NCI-H748 treated with DMSO at 0.1 percent for 48 hours (cell line): ENCODE measurements around the gene PTPRG.

Experiments
- DNase-seq: peaks from one replicate; lab custom pipeline; 2025; lab: John Stamatoyannopoulos, UW

Gene PTPRG

DNA sequence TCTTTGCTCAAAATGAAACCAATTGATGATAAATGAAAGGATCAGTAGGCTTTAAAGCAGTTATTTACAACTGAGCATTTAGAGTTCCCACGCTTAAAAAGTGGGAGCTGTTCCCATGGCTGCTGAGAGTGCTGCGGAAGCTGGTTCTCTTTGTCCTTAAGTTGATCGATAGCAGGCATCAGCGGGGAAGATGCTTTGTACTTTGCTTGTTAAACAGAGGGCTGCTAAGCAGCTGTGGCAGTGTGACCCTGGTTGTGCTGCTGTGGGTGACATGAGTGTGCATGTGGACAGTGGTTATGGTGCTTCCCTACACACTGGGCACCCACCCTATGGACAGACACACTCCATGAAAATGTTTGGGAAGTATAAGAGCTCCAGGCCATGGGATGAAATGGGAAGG, 96.3 kb downstream of the PTPRG start:
- DNase-seq, result no peak

DNA sequence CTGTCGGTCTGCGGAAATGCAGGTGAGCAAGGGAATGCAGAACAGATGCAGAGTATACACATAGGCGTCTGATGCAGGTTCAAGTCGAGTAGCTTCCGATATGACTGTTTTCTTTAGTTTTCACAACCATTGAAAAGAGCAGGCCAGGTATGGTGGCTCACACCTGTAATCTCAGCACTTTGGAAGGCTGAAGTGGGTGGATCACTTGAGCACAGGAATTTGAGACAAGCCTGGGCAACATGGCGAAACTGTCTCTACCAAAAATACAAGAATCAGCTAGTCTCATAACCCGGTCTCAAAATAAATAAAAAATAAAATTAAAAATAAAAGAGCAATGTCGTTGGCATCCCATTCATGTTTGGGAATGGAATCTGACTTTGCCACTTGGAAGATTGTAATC, 101.5 kb downstream of the PTPRG start:
- no peak for DNase-seq

GRCh38 chr3:61663356-61664104, 102.2 kb downstream of the PTPRG start:
- DNase-seq, result no peak

GRCh38 chr3:61664105-61664482, 102.7 kb downstream of the PTPRG start:
- DNase-seq, result no peak

GRCh38 chr3:61665121-61665520, 103.8 kb downstream of the PTPRG start:
- DNase-seq, result no peak

DNA sequence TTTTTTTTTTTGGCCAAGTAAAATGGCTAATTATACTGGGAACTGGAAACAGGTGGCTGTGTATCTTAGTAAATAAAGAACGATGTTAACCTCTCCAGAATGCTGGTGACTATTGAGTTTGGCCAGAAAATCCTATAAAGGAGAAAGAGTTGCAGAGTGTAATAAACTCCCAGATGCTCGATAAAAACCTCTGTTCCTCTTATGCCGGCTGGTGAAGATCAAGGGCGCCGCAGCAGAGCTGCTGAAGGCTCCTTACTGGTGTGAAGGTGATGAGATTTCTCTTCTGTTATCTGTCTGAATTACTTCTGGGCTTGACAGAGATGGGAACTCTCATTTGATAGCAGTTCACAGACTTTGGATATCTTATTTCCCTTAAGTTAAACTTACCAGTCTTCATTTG, 104.6 kb downstream of the PTPRG start:
- DNase-seq, result no peak

GRCh38 chr3:61666615-61667330, 105.4 kb downstream of the PTPRG start:
- DNase-seq, result peak; percentile 36

- DNase-seq, result no peak
These were observed 106.0 kb downstream of the PTPRG start for GRCh38 chr3:61667383-61667782.

- no peak for DNase-seq
These were observed 106.4 kb downstream of the PTPRG start for GRCh38 chr3:61667814-61668213.

DNA sequence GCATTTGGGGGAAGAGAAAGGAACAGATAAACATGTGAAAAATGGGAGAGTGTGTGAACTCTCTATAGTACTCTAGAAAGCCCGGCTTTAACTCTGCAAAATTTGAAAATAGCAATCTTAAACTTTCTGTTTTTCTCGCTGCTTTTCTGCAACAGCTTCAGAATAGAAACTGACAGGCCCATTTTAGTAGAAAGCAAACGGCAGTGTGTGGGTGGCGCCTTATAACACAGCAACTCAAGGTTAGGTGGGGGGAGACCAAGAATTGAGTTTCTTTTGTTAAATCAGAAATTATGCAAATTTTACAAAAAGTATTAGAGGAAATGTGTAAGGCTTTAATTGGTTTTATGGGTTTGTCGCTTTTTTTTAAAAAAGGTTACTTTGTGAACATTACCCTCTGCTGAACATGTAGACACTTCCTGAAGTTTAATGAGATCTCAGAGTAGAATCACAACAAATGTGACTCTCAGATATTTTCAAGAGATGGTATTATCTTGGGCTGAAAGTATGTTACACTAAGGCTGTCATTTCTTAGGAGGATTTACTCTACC, 107.0 kb downstream of the PTPRG start:
- DNase-seq, result no peak

GRCh38 chr3:61669203-61669602, 107.8 kb downstream of the PTPRG start:
- DNase-seq, result no peak

DNA sequence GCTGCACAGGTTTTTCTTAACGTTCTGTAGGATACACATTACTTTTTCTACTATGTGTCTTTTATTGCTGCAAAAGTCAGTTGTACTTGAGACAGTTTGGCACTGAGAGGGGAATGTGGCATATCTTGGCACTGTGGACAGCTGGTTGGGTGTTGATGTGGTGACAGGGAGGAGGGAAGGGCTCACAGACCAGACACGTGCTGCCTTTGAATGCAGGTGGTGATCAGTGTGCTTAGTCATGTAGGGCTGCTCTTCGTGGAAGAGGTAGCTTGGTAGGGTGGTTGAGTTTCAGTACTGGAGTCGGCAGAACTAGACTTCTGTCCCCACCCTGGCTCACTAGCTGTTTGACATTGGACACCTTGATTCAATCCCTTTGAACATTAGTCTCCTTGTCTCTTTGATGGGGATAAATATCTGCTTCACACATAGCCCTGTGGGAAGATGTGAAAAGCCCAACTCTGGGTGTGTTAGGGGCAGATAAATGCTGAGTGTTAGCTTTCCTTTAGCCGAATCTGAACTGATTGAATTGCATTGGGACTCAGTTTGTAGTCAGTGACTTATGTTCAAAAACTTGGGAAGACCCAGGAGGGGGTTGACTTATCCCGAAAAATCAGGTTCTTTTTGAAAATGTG, 108.4 kb downstream of the PTPRG start:
- no peak for DNase-seq

GRCh38 chr3:61673651-61674050, 112.3 kb downstream of the PTPRG start:
- DNase-seq, result no peak

DNA sequence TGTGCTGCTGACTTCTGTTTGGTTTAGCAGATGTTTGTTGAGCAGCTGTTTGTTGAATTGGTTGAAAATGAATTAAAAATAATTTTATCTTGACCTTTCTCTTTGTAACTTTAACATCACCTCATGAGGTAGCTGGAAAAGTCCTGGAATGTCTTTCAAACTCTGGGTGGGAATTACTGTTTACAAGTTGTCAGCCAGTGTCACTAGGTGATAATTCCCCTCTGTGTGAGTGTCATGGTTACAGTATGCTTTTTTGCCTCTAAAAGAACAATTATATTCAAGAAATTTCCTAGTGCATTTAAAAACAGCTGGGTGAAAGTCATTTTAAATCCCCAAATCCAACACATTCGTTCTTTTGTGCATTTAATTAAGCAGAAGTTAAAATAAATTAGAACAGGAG, 113.2 kb downstream of the PTPRG start:
- no peak for DNase-seq

DNA sequence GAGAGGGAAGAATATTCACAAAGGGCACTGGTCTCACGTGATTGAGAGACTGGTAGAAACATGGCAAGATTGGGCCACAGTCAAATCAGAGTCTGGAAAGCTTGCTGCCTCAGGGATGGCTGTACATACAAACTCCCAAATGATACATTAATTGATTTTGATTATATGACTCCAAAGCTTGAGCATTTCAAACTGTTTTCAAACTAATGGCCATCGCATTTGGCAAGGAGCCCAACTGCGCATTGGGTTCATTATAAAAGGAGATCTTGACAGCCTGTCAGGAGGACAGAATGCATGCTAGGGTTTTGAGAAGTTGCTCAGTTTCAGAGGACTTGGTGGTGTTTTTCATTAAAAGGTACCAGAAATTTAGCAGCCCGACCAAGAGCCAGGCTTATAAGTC, 117.7 kb downstream of the PTPRG start:
- DNase-seq, result no peak

GRCh38 chr3:61680617-61681016, 119.2 kb downstream of the PTPRG start:
- no peak for DNase-seq

DNA sequence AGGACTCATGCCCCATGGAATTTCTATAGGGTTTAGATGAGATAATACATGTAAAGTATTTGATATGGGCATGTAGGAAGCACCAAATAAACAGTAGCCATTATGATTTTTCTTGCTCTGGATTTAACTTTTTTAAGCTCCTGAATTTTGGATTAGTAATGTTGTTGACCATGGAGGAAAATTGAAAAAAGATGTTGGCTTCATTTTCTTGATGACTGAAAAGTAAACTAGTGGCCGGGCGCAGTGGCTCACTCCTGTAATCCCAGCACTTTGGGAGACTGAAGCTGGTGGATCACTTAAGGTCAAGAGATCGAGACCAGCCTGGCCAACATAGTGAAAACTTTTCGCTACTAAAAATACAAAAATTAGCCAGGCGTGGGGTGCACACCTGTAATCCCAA, 120.3 kb downstream of the PTPRG start:
- no peak for DNase-seq

DNA sequence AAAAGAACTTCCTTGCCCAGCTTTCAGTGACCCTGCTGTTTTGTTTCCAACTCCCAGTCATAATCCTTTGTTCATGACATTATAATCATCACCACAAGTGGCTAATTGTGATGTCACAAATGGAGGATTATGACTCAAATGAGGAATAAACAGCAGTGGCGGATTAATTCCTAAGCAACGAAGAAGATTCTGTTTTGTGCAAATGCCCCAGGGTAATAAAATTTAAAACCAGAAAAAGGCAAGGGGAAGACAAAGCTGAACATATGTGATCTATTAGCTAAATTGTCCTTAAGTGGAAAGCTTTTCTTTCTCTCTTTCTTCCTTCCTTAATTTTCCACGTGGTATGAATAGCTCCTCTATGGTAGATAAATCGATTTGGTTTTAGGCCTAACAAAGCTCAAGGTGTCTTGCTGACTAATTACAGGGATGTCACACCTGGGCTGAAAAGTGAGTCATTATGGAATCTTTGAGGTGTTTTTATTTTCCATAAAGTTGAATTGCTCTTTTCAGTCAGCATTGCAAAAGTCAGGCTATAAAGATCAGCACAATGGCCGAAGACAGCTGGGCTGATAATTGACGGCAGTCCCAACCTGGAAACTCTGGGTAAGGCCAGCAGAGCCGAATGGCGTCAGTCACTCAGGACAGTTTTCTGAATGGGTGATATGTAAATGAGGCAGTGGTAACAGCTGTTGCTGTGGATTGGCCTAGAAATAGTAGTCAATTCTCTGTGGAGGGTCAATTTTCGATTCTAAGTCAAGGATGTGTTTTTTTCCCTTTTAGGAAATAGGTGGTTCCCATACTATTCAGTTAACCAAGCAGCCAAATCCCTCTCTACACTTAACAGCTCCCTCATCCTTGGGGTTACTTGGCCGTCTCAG, 121.5 kb downstream of the PTPRG start:
- peak; percentile 77 for DNase-seq

DNA sequence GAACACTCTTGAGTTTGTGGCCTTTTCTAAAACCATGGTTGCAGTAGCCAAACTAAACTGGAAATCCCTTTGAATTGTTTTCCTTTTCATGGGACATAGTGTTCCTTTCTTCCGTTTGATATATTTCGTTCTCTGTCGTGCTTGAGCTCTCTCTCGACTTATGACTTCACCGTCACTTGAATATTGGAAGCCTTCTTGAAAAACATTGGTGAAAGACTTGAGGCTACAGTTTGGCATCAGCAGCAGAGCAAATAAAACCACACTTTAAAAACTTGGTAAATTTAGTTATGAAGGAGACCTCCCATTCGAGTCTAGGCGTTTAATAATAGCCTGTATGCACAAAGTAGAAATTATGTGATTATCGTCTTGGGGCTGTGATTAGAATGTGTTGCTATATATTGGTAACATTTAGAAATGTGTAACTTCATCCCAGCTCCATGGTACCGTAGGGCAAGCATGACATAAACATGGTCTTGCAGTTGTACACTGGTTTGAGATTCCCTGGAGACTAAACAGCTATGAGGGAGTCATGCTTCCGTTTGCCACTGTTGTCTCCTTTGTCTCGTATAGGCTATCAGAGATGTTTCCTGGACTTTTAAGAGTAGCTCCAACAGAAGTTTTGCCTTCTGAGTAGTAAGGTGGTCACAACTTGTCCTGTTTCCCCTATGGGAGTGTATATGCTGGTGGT, 122.3 kb downstream of the PTPRG start:
- no peak for DNase-seq

- DNase-seq, result no peak
These were observed 123.0 kb downstream of the PTPRG start for GRCh38 chr3:61684386-61684785.

GRCh38 chr3:61685755-61686154, 124.4 kb downstream of the PTPRG start:
- peak; percentile 83 for DNase-seq
